DND-41 (cell line): ENCODE measurements around the gene SLC13A3.

Experiments used
- CTCF ChIP-seq: IDR thresholded peaks from 2 replicates; pipeline ENCODE4 v1.5.1; 2012; ENCODE audit warnings: borderline replicate concordance, low read length, moderate library complexity, mild to moderate bottlenecking; ENCODE audit not compliant: poor library complexity, severe bottlenecking; ENCODE audit errors: extremely low read depth
- EZH2 ChIP-seq: IDR thresholded peaks from 3 replicates; pipeline ENCODE4 v1.6.1; 2012; ENCODE audit warnings: borderline replicate concordance, low read depth, mild to moderate bottlenecking, moderate library complexity, low read length, inconsistent platforms; ENCODE audit not compliant: severe bottlenecking

GRCh38 chr20:46581391-46581790, 69.9 kb downstream of the SLC13A3 start:
- TF ChIP-seq CTCF: no peak
- TF ChIP-seq EZH2: no peak
